GM21367 (cell line): Measurements from ENCODE around the gene MGARP.
A peak's percentile ranks its signal among the peaks of the same experiment; 100 is the strongest.
"Not testable (repeated sequence)": the region's sequence is repeated elsewhere in the genome, so short reads cannot be mapped to it uniquely, and the experiment has no call there.

Experiments used
- ATAC-seq: cut with Tn5 transposase; IDR thresholded peaks from one replicate; pipeline ENCODE4 v1.9.1; 2021; ENCODE audit not compliant: unreplicated experiment

The MGARP gene

DNA sequence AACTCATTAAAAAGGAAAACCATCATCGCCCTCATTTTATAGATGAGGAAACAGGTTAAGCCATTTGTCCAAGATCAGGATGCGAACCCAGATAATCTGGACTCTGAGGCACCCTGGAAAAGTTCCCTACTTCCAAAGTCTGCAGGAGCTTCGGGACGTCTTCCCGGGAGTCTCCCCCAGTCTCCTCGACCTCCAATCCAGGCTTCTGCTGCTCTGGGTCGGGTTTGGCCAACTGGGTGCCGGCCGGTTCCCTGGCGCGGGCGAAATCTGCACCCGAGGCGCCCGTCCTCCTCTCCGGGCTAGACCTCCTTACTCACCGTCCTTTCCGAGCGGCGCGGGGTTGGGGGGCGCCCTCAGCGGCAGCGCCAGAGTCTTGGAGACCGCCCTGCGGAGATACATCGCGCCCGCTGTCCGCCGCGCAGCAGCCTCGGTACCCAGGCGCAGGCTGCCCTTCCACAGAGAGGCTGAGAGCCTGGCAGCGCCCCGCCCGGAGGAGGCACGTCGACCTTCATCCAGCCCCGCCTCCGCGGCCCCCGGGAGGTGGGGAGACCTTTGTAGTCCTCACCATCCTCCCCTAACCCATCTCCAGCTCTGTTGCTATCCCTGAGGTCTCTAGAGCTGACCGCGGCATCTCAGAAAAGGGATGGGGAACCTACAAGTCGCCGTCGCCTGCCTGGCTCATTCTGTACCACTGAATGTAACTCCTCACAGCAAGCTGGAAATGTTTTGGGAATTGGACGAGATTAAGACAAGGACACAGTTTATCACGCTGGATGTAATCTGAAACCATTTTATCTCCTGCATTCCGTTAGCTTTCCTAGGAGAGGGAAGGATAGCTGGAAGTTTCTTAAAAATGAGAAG is at the start of gene MGARP:
Gene MGARP, minus strand, starts transcription at position 466 of the 861 bp plus-strand sequence. Its CDS starts 67 bp downstream, at position 399.
- no peak for ATAC-seq

DNA sequence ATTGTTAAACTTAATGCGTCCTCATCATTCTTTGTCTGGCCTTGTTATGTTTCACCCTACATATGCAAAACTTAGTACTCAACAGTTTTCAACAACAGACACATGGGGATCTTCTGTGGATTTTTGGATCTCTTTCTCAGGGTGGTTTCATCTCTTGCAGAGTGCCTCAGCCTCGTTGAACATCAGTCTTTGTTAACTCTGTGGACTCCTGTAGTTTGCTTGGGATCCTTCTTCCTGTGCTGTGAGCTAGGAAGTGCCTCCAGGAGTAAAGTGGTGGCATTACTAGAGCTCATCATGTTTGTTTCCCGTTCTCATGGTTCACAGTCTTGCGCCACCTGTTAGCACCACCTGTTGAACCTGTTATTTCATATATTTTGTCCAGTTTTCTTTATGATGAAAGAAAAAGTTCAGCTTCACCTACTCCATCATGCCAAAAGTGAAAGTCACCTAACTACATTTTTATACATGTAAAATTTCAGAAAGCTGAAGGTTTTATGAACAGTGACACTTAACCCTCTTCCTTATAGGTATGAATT is 49.7 kb upstream of the MGARP start:
- no peak for ATAC-seq

- no peak for ATAC-seq
Measured at GRCh38 chr4:139324620-139325019, 44.6 kb upstream of the MGARP start.

DNA sequence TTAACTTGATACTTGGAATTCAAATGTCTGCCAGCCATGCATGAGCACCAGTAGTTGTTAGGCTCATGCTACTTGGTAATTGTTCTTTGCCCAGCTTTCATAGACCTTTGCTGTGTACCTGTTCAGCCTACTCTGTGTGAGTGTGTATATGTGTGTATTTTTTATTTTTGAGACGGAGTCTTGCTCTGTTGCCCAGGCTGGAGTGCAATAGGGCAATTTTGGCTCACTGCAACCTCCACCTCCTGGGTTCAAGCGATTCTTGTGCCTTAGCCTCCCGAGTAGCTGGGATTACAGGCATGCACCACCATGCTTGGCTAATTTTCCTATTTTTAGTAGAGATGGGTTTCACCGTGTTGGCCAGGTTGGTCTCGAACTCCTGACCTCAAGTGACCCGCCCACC is 42.5 kb upstream of the MGARP start:
- ATAC-seq = not testable (repeated sequence)

GRCh38 chr4:139322070-139322469 is 42.0 kb upstream of the MGARP start:
- ATAC-seq = not testable (repeated sequence)

- no peak for ATAC-seq
Measured at GRCh38 chr4:139319571-139319970, 39.5 kb upstream of the MGARP start.

DNA sequence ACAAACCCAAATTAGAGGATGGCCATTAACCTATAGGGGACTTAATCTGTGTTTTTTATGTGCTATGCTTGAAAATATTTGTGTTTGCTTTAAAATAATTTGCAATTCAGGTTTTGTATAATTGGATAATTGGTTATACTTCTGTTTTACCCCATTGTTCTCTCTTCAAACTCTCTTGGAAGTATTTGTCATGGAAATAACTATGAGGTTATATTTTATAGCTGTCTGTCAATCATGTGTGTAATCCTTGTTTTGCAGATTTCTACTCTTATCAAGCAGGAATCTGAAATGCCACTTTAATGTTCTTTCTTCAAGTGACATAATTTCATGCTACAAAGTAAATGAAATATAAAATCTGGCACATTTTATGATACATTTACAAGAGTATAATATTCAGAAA is 37.6 kb upstream of the MGARP start:
- ATAC-seq = no peak

GRCh38 chr4:139316733-139317132 is 36.7 kb upstream of the MGARP start:
- ATAC-seq = no peak

DNA sequence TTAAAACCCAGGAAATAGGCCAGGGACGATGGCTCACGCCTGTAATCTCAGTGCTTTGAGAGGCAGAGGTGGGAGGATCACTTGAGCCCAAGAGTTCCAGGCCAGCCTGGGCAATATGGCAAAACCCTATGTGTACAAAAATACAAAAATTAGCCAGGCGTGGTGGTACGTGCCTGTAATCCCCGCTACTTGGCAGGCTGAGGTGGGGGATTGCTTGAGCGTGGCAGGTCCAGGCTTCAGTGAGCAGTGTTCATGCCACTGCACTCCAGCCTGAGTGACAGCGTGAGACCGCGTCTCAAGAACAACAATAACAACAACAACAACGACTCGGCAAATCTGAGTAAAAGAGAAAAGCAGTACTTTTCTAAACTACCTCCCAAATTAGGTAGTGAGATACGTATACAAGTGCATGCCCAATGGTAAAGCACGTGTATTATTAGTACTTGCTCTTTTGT is 35.2 kb upstream of the MGARP start:
- ATAC-seq = peak; percentile 54

GRCh38 chr4:139314047-139314800 is 34.2 kb upstream of the MGARP start:
- ATAC-seq = no peak

- ATAC-seq = not testable (repeated sequence)
Measured at GRCh38 chr4:139313414-139313813, 33.4 kb upstream of the MGARP start.

DNA sequence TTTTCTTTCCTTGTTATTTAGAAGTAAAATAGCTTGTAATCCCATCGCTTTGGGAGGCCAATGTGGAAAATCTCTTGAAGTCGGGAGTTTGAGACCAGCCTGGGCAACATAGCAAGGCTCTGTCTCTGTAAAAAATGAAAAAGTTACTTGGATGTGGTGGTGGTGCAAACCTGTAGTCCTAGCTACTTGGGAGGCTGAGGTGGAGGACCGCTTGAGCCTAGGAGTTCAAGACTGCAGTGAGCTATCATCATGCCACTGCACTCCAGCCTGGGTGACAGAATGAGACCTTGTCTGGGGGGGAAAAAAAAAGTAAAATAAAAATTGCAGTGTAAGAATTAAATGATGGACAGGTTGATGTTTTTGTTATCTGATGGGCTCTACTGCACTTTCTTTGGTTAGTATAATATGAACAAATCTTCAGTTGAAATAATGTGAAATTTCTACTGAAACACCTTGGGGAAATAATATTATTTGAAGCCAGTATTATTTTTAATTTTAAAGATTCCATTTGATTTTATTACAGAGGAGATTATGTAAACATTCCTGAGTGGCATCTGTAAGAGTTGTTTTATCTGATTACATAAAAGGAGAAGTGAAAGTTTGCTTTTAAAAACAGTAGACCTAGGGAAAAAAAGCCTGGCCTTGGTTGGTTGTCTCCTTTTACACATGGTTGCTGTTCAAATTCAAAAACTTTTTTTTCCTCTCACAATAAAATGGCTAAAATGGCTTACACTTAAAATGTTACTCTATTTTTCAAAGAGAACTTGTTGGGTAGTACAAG is 32.7 kb upstream of the MGARP start:
- no peak for ATAC-seq

DNA sequence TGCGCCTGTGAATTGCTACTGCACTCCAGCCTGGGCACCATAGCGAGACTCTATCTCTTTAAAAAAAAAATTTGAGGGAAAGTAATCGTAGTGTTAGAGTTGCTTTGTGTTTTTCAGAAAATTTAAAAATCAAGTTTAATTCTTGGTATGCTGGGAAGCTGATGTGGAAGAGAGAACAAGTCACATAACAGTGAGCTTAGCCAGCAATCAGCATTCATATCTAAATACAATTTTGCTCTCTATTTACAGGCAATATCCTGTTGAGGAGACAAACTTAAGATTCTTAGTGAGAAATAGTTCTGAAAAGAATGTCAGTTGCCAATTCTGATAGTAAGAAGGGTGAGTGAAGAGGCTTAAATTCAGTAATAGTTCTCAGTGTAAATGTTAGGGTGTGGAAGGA is 31.9 kb upstream of the MGARP start:
- no peak for ATAC-seq

DNA sequence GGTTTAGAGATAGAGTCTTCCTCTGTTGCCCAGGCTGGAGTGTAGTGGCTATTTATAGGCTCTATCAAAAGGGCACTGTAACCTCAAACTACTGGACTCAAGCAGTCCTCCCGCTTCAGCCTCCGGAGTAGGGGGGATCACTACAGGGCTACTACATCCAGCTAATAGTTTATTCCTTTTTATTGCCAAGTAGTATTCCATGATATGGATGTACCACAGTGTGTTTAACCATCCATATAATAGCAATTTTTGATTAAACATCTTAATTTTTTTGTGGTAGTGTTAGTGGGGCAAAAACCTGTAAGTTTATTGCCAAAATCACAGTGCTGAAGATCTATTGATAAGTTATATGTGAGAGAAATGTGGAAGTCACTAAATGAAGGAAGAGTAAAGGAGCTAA is 24.9 kb upstream of the MGARP start:
- ATAC-seq = no peak

DNA sequence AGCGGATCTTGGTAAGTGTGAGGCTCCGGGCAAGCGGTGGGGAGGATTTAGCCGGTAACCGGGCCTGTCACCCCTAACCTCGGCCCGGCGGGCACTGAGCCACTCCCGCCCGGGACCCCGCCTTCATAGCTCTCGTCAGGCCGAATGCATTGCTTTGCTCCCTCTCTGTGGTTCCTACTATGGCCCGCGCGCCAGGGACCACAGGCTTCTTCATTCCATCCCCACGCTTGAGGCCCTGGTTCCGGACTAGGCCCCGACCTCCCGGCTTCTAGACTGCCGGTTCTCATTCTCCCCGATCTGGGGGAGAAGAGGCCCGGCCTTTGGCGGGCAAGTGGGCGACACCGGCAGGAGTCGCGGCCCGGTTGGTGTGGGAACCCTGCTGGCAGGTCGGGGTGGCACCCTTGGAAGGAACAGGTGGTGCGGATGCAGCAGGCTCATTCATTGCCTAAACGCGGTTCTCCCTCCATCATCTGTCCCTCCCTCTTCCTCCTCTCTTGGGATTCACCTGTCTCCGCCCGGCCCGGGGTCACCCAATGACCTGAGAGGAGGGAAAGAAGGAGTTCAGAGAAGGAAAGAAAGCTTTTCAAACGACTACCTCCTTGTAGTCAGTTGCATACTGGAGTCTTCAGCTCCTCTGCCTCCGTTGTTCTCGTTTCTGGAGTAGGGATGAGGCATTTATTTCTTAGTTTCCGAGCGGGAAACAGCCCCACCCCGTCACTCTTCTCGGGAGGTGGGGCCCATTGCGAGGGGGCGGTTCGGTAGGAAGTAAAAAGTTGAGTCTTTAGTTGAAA is 22.0 kb upstream of the MGARP start, which contains the start of gene NDUFC1:
Gene NDUFC1, minus strand, starts transcription at position 657 of the 791 bp plus-strand sequence. CDS start 6,679 bp downstream, outside the sequence.
- peak; percentile 36 for ATAC-seq

GRCh38 chr4:139301113-139301820 is 21.2 kb upstream of the MGARP start, which contains the start of gene NAA15:
NAA15 (plus strand) TSS chr4:139301505; CDS start chr4:139301778, 273 bp downstream.
- peak; percentile 84 for ATAC-seq

DNA sequence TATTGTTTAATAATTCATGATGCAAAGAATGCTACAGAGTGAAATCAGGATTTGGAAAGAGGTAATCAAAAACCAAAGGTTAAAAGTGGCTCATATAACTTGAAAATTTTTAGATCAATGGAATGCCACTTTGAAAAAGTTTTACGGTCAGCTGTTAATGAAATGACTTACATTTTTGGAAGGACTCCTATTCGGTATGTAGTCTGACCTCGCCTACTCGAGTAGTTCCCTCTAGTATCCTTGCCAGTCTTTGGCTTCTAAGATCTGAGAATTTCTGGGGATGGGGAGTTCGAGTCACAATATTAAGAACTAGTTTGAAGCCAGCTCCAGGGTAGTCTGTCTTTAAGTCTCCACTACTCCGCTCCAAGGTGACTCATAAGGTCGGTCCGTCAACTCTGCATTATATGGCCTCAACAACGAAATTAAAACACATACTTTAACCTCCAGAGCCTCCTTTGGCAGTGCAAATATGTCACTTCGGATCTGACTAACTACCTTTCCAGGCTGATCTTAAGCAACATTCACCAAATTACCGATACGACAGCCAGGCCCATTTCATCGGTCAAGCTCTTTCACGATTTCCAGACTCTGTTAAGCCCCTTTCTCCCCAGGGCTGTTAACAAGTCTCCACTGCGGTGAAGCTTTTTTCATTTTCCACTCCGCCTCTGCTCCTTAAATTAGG is 20.5 kb upstream of the MGARP start:
- peak; percentile 10 for ATAC-seq

GRCh38 chr4:139299536-139299935 is 19.5 kb upstream of the MGARP start:
- ATAC-seq = no peak

GRCh38 chr4:139297001-139297410 is 17.0 kb upstream of the MGARP start:
- no peak for ATAC-seq
